DMS53 treated with DMSO at 0.1 percent for 48 hours (cell line): Measurements from ENCODE around the gene TNNI2.
A peak's percentile ranks its signal among the peaks of the same experiment; 100 is the strongest.

Experiments
- DNase-seq: peaks from one replicate; lab custom pipeline; 2025; ENCODE audit not compliant: unreplicated experiment; lab: John Stamatoyannopoulos, UW

Gene TNNI2

DNA sequence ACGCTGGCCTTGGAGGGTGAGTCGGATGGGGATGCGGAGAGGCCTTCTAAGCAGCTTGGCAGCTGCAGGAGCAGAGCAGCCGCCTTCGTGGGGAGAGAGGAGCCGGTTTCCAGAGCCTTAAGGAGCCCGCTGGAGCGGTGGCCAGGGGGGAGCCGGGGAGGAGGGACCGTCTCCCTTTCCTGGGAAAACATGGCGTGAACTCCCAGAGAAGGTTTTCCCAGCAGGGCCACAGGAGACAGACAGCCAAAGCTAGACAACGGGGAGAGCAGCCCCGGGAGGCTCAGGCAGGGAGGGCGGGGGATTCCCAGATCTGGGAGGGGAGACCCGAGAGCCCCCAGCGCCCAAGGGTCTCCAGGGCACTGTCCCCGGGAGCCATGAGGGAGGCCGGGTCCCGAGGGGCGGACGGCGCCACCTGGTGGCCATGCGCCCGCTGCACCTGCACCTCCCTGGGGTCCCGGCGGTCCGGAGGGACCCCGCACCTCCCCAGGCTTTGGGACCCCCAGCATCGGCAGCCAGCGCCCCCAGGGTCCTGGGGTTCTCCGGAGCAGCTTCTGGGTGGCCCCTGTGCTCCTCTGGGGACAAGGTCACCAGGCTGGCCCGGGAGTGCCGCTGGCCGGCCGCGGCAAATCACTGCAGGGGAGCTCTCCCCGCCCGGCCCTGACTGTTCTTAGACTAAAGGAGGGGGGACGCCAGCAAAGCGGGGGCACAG, 6.4 kb upstream of the TNNI2 start:
- no peak for DNase-seq

DNA sequence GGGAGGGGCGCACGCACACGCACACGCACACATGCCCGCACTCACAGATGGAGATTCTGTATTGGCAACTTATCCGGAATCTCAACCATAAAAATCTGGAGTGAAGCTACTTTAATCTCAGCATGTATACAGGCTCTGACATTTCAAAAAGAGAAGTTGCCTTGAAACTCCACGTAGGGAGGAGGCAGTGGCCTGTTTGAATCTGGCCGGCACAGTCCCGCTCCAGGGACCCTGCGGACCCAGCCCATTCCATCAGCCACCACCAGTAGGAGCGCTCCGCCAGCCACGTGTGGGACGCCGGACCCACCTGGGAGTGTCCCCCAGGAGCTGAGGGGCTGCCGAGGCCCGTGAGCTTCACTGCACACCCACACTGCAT, 5.9 kb upstream of the TNNI2 start:
- no peak for DNase-seq

DNA sequence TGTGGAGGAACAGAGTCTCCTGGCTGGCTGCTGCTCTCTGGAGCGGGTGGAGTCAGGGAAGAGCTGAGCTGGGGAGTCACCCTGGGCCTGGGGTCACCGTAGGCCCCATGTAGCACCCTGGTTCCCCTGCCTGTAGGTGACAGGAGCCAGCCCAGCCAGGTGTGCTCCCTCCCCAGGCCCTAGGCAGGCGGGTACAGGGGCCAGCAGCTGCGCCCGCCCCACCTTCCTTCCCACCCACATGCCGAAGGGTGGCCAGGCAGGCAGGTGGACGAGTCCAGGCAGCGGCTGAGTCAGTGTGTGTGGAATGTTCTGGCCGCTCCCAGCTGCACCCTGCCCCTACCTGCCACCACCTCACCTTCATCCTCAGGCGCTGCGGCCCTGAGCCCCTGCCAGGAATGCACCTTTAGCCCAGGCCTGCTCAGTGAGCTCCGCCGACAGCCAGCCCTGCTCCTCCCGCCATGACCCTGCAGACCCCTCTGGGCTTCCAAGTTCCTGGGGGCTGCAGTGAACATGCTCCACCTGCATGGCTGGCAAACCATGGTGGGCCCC, 4.6 kb upstream of the TNNI2 start:
- DNase-seq: peak; percentile 19

DNA sequence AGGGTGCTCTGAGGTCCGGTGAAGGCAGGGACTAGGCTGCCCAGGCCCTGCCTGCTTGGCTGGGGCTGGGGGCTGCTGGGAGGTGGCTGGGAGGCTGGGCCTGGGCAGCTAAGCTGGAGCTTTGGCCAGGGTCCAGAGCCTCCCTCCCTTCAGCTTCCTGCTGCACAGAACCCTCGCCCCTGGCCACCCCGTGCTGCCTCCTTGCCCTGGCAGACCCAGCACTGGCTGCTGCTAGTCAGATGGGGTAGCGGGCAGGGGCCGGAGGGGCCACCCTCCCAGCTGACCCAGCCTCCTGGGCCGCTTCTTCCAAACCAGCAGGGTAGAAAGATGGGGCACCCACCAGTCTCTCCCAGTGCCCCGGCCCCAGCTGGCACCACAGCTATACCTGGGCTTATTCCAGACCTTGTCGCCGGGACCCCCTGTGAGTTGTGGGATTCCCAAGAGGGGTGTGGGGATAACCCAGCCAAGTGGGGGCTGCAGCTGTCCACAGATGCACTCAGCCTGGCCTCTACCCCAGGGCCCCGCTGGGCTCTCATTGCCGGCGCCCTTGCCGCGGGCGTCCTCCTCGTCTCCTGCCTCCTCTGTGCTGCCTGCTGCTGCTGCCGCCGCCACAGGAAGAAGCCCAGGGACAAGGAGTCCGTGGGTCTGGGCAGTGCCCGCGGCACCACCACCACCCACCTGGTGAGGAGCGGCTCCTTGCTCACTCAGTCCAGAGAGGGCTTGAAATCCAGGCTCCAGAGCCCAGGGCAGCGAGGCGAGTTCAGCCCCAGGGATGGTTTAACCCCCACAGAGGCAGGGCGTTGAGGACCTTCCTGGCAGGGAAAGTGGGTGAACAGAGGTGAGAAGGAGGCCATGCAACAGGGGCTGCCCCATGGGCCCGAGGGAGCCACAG, 3.8 kb upstream of the TNNI2 start, which contains the start of gene SYT8:
TSS of gene SYT8 (plus strand) at position 212 of the 892 bp plus-strand sequence. CDS start at position 328, 116 bp downstream.
- no peak for DNase-seq

DNA sequence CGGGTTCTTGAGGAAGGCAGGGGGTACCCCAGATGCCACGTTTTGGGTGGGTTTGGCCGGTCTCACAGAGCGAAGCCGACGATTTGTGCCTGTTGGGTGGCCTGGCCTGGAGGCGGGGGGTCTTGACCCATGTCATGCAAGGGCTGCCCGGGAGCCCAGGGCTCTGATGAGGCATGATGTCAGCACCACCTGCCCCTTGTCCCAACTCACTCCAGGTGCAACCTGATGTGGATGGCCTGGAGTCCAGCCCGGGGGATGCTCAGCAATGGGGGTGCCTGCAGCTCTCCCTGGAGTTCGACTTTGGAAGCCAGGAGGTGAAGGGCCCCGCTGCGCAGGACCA, 3.1 kb upstream of the TNNI2 start:
- no peak for DNase-seq

DNA sequence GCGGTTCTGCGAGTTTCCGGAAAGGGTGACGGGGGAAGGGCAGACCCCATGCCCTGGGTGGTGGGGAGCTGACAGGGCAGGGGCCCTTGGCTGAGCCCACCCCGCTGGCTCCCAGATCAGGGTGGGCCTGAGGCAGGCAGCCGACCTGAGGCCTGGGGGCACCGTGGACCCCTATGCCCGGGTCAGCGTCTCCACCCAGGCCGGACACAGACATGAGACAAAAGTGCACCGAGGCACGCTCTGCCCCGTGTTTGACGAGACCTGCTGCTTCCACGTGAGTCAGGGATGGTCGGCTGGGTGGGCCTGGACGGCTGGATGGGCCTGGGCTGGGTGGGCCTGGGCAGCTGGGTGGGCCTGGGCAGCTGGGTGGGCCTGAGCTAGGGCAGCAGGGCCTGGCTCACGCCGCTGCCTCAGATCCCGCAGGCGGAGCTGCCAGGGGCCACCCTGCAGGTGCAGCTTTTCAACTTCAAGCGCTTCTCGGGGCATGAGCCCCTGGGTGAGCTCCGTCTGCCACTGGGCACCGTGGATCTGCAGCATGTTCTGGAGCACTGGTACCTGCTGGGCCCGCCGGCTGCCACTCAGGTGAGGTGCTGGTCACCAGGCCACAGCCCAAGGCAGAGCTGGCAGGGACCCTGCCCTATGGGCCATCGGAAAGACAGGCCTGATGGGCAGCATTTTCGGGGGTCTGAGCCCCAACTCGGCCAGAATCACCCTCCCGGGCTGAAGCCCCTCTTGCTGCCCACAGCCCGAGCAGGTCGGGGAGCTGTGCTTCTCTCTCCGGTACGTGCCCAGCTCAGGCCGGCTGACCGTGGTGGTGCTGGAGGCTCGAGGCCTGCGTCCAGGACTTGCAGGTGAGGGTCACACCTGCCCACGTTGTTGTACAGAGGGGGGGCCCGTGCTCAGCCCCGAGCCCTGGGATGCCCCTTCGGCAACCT, 2.5 kb upstream of the TNNI2 start:
- DNase-seq: no peak

DNA sequence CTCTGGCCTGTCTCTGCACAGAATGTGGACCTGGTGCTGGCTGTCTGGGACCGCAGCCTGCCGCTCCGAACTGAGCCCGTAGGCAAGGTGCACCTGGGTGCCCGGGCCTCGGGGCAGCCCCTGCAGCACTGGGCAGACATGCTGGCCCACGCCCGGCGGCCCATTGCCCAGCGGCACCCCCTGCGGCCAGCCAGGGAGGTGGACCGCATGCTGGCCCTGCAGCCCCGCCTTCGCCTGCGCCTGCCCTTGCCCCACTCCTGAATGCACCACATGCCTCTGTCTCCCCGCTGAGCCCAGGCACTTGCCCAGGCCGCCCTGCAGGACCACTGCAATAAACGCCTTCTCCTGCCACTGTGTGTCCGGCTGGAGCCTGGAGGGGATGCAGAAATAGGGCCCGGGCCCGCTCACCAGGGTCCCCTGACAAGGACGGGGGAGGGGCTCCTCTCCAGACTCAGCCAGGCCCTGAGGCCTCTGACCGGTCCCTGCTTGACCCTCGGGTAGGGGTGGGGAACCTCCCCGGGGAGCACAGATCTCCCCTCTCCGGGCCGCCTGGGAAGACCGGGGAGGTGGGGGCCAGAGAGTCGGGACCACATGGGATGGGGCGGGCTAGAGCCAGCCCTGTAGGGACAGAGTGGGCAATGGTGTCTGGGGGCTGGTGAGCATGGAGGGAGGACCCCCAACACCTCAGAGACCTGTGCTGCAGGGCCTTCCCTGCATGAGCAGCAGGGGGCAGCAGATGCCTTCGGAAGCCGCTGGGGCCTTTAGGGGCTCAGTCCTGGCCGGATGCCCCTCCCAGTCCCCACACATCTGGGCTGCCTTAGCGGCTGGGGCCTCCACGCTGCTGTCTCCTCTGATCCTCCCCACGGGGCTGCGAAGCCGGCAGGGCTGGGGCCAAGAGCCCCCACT, 1.4 kb upstream of the TNNI2 start:
- DNase-seq: no peak

DNA sequence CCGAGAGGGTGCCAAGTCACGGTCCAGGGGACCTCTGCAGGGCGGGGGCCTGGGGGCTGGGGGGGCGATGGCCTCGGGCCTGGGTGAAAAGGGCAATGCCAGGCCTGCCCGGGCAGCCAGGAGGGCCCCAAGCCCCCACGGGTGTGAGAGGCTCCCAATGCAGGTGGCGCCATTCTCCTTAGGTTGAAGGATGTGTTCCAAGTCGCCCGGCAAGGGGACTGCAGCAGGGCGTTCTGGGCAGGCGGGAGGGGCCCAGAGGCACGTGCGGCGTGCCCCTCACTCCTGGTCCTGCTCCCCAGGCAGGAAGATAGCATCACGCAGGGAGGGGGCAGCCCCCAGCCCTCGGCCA, 730 bp upstream of the TNNI2 start:
- DNase-seq: no peak

DNA sequence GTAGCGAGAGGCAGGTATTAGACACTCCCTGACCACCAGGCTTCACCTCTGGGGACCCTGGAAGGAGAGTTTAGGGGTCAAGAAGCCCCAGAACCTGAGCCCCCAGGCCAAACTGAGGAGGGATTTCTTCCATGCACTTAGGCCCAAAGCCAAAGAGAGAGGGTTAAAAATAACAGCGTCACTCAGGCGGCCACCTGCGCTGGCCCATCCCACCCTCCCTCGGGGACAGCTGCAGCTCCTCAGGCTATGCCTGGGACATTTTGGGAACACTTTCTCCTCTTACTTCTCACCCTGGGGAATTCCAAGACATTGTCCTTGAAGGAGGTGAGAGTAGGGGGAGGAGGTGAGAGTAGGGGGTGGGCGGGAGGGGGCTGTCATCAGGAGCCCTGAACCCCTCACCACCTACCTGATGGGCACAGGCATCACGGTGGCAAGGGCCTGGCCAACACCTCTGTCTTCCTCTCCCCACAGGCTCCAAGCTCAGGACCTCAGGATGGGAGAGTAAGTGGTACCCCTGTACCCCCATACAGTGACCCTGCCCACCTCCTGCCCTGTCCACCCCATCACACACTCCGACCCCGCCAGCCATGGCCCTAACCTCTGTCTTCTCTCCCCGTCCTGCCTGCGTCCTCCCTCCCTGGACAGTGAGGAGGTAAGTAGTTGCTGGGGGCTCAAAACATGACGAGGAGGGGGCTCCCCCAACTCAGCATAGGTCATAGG, 583 bp downstream of the TNNI2 start:
- DNase-seq: no peak

DNA sequence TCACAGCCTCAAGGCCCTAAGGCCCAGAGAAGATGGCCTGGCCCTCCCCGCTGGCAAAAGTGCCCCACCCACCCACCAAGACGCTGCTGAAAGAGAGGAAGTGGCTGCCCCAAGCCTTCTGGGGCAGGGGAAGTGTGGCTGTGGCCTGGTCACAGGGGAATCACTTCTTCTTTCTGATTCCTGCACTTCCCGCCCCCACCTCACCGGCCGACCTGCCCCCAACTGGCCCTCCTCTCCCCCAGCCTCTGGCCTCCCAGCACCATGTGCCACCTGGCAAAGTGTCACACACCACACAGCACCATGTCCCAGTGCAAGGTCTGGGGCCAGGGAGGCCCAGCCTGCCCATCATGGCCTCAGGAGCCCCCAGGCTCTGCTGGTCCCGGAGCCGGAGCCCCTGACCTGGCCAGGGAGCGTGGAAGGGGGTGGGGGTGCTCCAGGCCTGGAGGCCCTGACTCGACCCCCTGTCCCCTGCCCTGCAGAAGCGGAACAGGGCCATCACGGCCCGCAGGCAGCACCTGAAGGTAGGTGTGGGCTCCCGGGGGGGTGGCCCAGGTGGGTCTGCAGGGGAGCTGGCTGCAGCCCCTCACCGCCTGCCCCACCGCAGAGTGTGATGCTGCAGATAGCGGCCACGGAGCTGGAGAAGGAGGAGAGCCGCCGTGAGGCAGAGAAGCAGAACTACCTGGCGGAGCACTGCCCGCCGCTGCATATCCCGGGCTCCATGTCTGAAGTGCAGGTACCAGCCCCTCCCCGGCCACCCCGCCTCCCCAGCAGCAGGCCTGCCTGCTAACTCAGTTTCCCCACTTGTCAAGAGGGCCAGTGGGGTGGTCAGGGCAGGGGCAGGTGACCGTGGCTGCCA, 1.4 kb downstream of the TNNI2 start:
- DNase-seq: no peak

DNA sequence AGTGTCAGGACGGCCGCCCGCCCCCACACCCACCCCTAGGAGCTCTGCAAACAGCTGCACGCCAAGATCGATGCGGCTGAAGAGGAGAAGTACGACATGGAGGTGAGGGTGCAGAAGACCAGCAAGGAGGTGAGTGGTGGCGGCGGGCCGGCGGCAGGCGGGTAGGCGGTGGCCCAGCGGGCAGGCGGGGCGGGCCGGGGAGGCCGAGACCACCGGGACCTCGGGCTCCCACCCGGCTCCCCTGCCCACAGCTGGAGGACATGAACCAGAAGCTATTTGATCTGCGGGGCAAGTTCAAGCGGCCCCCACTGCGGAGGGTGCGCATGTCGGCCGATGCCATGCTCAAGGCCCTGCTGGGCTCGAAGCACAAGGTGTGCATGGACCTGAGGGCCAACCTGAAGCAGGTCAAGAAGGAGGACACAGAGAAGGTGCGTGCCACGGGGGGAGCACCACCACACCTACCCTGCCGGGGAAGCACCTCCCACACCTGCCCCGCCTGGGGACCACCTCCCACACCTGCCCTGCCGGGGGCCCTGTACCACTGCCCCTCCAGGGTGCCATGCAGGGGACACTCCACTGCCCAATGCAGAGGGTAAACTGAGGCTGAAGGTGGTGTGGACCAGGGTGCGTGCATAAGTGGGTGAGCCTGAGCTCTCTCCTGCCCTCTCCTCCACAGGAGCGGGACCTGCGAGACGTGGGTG, 2.1 kb downstream of the TNNI2 start:
- no peak for DNase-seq

DNA sequence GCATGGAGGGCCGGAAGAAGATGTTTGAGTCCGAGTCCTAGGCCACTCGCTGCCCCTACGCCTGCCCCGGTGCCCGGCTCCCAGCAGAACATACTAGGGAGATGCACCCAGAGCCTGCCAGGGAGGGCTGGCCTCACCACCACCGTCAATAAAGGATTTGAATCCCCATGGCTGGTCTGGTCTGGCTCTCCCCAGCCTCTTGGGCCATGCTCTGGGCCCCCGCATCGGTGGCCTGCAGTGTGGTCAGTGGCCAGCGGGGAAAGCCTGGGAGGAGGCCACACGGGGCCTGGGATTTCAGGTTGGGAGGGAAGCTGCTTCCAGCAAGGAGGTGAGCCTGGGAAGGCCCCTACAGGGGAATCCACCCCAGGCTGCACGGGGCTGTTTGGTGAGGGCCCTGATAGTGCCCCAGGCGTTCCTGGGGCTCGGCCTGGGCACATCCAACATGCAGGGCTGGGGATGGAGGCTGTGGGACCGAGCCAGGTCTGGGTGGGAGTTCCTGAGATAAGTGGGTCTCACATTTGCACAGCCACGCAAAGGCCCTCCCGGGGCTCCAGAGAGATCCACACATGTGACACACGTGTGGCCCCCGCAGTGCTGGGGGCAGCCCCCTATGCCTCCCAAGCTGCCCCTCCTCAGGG, 2.8 kb downstream of the TNNI2 start:
- no peak for DNase-seq

DNA sequence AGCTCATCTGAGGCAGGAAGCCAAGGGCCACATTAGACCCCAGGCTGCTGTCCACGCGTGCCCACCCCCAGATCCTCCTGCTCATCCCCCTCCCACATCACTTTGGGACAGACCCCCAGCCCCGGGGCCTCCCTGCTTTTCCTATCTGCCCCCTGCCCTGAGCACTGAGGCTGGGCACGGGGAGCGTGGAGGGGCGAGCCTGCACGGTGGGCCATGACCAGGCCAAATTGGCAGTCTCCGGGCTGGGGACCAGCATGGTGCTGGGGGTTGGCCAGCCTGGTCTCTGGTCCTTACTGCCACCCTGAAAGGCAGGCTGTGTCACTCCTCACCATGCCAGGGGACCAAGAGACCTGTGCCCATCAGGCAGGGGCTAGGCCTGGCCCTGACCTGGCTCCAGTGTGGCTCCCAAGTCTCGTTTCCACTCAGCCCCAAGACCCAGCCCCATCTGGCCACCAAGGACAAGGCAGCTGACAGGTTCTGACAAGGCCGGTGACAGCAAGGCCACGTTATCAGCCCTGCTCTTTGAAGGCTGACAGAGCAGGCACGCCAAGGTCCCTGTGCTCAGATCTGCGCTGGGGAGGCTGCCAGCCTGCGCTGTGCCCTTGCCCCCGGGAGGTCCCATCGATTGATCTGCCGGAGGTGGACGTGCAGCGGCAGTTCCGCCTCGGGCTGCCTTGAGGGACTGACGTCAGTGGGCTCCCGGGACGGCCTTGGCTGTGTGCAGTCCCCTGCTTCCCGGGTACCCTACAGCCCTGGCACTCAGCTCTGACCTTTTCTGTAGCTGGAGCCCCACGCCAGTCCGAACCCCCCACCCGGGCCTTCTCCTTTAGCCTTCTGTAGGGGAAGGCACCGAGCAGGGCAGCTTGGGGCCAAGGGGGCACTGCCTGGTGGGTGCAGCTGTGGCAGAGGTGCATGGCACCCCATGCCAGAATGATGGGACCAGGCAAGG, 3.6 kb downstream of the TNNI2 start:
- DNase-seq: no peak

DNA sequence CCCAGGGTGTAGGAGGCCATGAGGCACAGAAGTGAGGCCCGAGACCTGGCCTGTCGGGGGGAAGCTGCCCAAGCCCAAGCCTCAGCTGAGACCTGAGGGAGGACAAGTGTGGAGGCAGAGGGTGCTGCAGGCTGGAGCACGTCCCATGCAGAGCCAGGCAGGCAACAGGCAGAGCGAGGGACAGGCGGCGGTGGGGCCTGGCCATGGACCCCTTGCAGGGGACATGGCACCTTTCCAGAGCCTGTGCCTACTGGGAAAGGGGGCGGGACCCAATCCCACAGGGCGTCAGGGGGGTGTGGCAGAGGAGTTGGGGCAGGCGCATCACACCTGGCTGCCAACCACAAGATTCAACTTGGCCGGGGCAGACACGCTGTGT, 4.3 kb downstream of the TNNI2 start:
- no peak for DNase-seq

DNA sequence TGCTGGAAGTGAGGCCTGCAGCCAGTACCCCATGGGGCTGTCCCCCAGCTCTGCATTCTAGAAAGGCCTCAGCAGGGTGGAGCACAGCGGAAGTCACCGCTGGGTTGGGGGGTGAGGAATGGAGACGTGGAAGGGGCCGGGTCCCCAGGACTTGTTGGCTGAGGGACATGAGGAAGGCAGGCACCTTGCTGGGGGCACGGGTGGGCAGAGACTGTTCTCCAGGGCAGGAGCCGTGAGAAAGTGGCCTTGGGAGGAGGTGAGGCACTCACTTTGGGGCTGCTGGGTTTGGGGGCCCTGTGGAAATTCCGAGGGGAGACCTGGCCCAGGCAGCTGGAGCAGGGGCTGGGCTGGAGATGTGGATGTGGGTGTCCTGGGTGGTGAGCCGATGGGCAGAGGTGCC, 5.0 kb downstream of the TNNI2 start:
- DNase-seq: no peak
